ENCODE data around the gene ALDH9A1. TPM values are rescaled to one million over a fixed set of nuclear protein-coding genes. Genes with fewer than 3 reads are reported as not detected.
"Not testable (repeated sequence)": the region's sequence is repeated elsewhere in the genome, so short reads cannot be mapped to it uniquely, and the experiment has no call there.

The ALDH9A1 gene
- total RNA-seq, 1 donor from 2014 or later, result 35.8 TPM

GRCh38 chr1:165712764-165713163 is 14.4 kb upstream of the ALDH9A1 start:
- H3K4me1 Mint-ChIP-seq, result no peaks in the 10 kb centered on the region
- POLR2A ChIA-PET, result no interaction called here
- H3K27me3 Mint-ChIP-seq, result peaks cover 7% of the 10 kb centered on the region
- H3K36me3 Mint-ChIP-seq (ENCODE audit: low read depth), result no peaks in the 10 kb centered on the region
- CTCF ChIA-PET, result no interaction called here
- TF ChIP-seq CTCF (IDR thresholded peaks at IDR 0.05), result no peak
- no peaks in the 10 kb centered on the region for H3K9me3 Mint-ChIP-seq
- ATAC-seq (ENCODE audit: low read depth) (no peak), DNase-seq (no peak)
- H3K4me3 Mint-ChIP-seq, result no peak overlapping the region
- no peak overlapping the region for H3K27ac Mint-ChIP-seq
- intact Hi-C loops (cut with micrococcal nuclease), result no loop called here

GRCh38 chr1:165707984-165708706 is 9.8 kb upstream of the ALDH9A1 start:
- H3K9me3 Mint-ChIP-seq, result no peaks in the 10 kb centered on the region
- no peak for TF ChIP-seq CTCF (IDR thresholded peaks at IDR 0.05)
- H3K4me3 Mint-ChIP-seq, result no peak overlapping the region
- ChIA-PET CTCF (no interaction called here), POLR2A (interaction anchor here (0.5 to 0.6 kb wide), 2 partner anchors 48 to 200 kb away, joined by 3 to 6 read pairs; no protein-coding TSS in a partner anchor)
- ATAC-seq (ENCODE audit: low read depth), result no peak
- DNase-seq, result no peak
- peaks cover 10% of the 10 kb centered on the region for H3K27me3 Mint-ChIP-seq
- intact Hi-C loops (cut with micrococcal nuclease), result no loop called here
- H3K36me3 Mint-ChIP-seq (ENCODE audit: low read depth), result no peaks in the 10 kb centered on the region
- no peak overlapping the region for H3K27ac Mint-ChIP-seq
- no peaks in the 10 kb centered on the region for H3K4me1 Mint-ChIP-seq

- H3K27ac Mint-ChIP-seq, result no peak overlapping the region
- peaks cover under 1% of the 10 kb centered on the region for H3K36me3 Mint-ChIP-seq (ENCODE audit: low read depth)
- DNase-seq (no peak), ATAC-seq (ENCODE audit: low read depth) (no peak)
- intact Hi-C loops (cut with micrococcal nuclease), result no loop called here
- POLR2A ChIA-PET, result interaction anchor here (0.6 kb wide), 1 partner anchor 37 kb away, joined by 3 read pairs; no protein-coding TSS in a partner anchor
- no peak for TF ChIP-seq CTCF (IDR thresholded peaks at IDR 0.05)
- H3K27me3 Mint-ChIP-seq, result peaks cover 12% of the 10 kb centered on the region
- peaks cover 4% of the 10 kb centered on the region for H3K4me1 Mint-ChIP-seq
- H3K9me3 Mint-ChIP-seq, result no peaks in the 10 kb centered on the region
- CTCF ChIA-PET, result no interaction called here
- no peak overlapping the region for H3K4me3 Mint-ChIP-seq
Observed at GRCh38 chr1:165703648-165704047, 5.3 kb upstream of the ALDH9A1 start.

- ATAC-seq (ENCODE audit: low read depth); H3K9me3 Mint-ChIP-seq; CTCF ChIA-PET; H3K27me3 Mint-ChIP-seq; H3K36me3 Mint-ChIP-seq (ENCODE audit: low read depth); DNase-seq; H3K4me3 Mint-ChIP-seq; H3K27ac Mint-ChIP-seq; intact Hi-C loops (cut with micrococcal nuclease): not testable (repeated sequence)
- peaks cover 16% of the 10 kb centered on the region for H3K4me1 Mint-ChIP-seq
- POLR2A ChIA-PET, result interaction anchor here (0.6 kb wide), 1 partner anchor 40 kb away, joined by 4 read pairs; no protein-coding TSS in a partner anchor
Observed at GRCh38 chr1:165701922-165702321, 3.6 kb upstream of the ALDH9A1 start.

- intact Hi-C loops (cut with micrococcal nuclease), result loop anchor here (2.0 to 5.0 kb wide), 4 partner anchors 102 to 1139 kb away; partner anchors contain the start of gene POGK
- ChIA-PET POLR2A (interaction anchor here (1.3 kb wide), 1 partner anchor 15 kb away, joined by 3 read pairs; no protein-coding TSS in a partner anchor), CTCF (interaction anchor here (0.6 kb wide), 1 partner anchor 36 kb away, joined by 3 read pairs; no protein-coding TSS in a partner anchor)
- Mint-ChIP-seq H3K9me3 (no peaks in the 10 kb centered on the region), H3K27ac (no peak overlapping the region), H3K36me3 (ENCODE audit: low read depth) (peaks cover 13% of the 10 kb centered on the region), H3K4me1 (peaks cover 27% of the 10 kb centered on the region), H3K27me3 (peaks cover 4% of the 10 kb centered on the region), H3K4me3 (no peak overlapping the region)
- TF ChIP-seq CTCF (IDR thresholded peaks at IDR 0.05), result no peak
- no peak for ATAC-seq (ENCODE audit: low read depth)
- no peak for DNase-seq
Observed at GRCh38 chr1:165699577-165699976, 1.2 kb upstream of the ALDH9A1 start.
